Measurements from ENCODE around the gene SLC25A42. TPM values are rescaled to one million over a fixed set of nuclear protein-coding genes. Genes with fewer than 3 reads are reported as not detected.

SLC25A42 gene
- total and polyA plus RNA-seq, 2 of the 13 experiments (the other 11 are each of a cell fraction or from before 2014, with no cell fraction given) = 12.8 to 18.3 TPM

GRCh38 chr19:19131989-19132388, 68.2 kb downstream of the SLC25A42 start:
- peak; percentile 79; the same call in 1 of the 2 replicates for TF ChIP-seq ZNF280D (CRISPR knock-in tag; IDR thresholded peaks at IDR 0.05)
- no peak for TF ChIP-seq POGZ (CRISPR knock-in tag; IDR thresholded peaks at IDR 0.05)
- peak; percentile 26; the same call in 1 of the 2 replicates for TF ChIP-seq SETDB1 (CRISPR knock-in tag; IDR thresholded peaks at IDR 0.05; ENCODE audit: borderline replicate concordance)
- TF ChIP-seq ZNF331 (CRISPR knock-in tag; IDR thresholded peaks at IDR 0.05) = peak; percentile 100
- no peak for FAIRE-seq
- Histone ChIP-seq H2AFZ (ENCODE audit: low read length) (no peak overlapping the region), H3K79me2 (ENCODE audit: insufficient read depth, low read length) (no peaks in the 10 kb centered on the region), H3K9me3 (ENCODE audit: low read length) (peaks cover 13% of the 10 kb centered on the region), H3K4me1 (ENCODE audit: insufficient read depth, low read length) (peaks cover 3% of the 10 kb centered on the region), H4K20me1 (ENCODE audit: insufficient read depth, low read length) (no peaks in the 10 kb centered on the region), H3K4me2 (ENCODE audit: low read depth, low read length) (no peak overlapping the region), H3K9ac (ENCODE audit: insufficient read depth, low read depth, low read length) (no peak overlapping the region), H3K27me3 (ENCODE audit: control insufficient read depth in 1 of 2, insufficient read depth in 2 of 2, low read length in 2 of 2) (no peaks in the 10 kb centered on the region), H3K27ac (ENCODE audit: extremely low read length, insufficient read depth, low read length) (no peak overlapping the region), H3K36me3 (replicated peaks in 1 of 2; ENCODE audit: control insufficient read depth in 1 of 2, insufficient read depth in 2 of 2, low read length in 2 of 2) (0 out of 5 replicates have a peak, but pooled peaks cover 2 to 4% of the 10 kb centered on the region in 2 experiments), H3K4me3 (replicated peaks in 1 of 3; ENCODE audit: insufficient read depth in 1 of 3, low read depth in 2 of 3, low read length in 3 of 3) (no peak overlapping the region)
- intact Hi-C loops (cut with micrococcal nuclease; ENCODE audit: unreplicated experiment) (no loop called here), in situ Hi-C loops (cut with HindIII; ENCODE audit: extremely low pct_ligation_motif_present, low pct_unique_long_range_greater_than_20kb) (no loop called here)
- WGBS (ENCODE audit: low lambda C conversion rate) = 100% methylated on average over 3 of the region's 3 CpGs
- no peak for DNase-seq (ENCODE audit: low spot score)
- no TSS peak for BruUV-seq (replicated peaks)
- ATAC-seq = no peak
- ChIA-PET POLR2A (no interaction called here), CTCF (ENCODE audit: low intra/inter-chr PET ratio, low total read pairs) (no interaction called here)

DNA sequence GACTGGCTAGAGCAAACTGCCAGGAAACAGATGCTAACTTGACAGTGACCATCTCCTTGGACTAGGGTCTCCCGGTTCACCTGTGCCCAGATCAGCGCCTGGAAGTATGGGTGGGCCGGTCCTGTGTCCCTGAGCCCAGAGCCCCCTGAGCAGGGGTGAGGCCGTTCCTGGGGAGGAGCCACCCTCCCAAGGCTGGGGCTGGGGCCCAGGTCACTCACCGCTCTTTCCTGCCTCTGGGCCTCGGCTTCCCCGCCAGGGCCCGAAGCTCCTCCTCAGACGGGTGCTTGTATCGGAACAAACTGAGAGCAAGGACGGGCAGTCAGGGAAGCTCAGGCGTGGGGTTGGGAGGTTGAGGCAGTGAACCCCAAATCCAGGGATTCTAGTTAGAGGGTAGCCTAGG, 69.1 kb downstream of the SLC25A42 start:
- CTCF ChIA-PET (ENCODE audit: low intra/inter-chr PET ratio, low total read pairs) = no interaction called here
- 94% methylated on average over 9 of the region's 12 CpGs for WGBS (ENCODE audit: low lambda C conversion rate)
- intact Hi-C loops (cut with micrococcal nuclease; ENCODE audit: unreplicated experiment) = no loop called here
- TF ChIP-seq ADNP (CRISPR knock-in tag; IDR thresholded peaks at IDR 0.05) (no peak), TARDBP (CRISPR knock-in tag; IDR thresholded peaks at IDR 0.05) (no peak), BCL6 (CRISPR knock-in tag; IDR thresholded peaks at IDR 0.05) (no peak), HNRNPK (IDR thresholded peaks at IDR 0.05; ENCODE audit: low read depth, low read length, poor library complexity, severe bottlenecking) (no peak)
- TF ChIP-seq, protein P1, sequence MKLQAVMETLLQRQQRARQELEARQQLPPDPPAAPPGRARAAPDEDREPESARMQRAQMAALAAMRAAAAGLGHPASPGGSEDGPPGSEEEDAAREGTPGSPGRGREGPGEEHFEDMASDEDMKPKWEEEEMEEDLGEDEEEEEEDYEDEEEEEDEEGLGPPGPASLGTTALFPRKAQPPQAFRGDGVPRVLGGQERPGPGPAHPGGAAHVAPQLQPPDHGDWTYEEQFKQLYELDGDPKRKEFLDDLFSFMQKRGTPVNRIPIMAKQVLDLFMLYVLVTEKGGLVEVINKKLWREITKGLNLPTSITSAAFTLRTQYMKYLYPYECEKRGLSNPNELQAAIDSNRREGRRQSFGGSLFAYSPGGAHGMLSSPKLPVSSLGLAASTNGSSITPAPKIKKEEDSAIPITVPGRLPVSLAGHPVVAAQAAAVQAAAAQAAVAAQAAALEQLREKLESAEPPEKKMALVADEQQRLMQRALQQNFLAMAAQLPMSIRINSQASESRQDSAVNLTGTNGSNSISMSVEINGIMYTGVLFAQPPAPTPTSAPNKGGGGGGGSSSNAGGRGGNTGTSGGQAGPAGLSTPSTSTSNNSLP (IDR thresholded peaks at IDR 0.05; ENCODE audit: low read depth, low read length) = no peak

More for the DNA sequence above, 69.1 kb downstream of the SLC25A42 start:
- Histone ChIP-seq H3K9me3 (ENCODE audit: low read length) (peaks cover 13% of the 10 kb centered on the region), H3K27ac (ENCODE audit: extremely low read length, insufficient read depth, low read length) (no peak overlapping the region), H3K9ac (ENCODE audit: insufficient read depth, low read depth, low read length) (no peak overlapping the region), H3K4me3 (replicated peaks in 1 of 3; ENCODE audit: insufficient read depth in 1 of 3, low read depth in 2 of 3, low read length in 3 of 3) (no peak overlapping the region), H4K20me1 (ENCODE audit: insufficient read depth, low read length) (no peaks in the 10 kb centered on the region), H3K79me2 (ENCODE audit: insufficient read depth, low read length) (peaks cover 5% of the 10 kb centered on the region), H3K36me3 (replicated peaks in 1 of 2; ENCODE audit: control insufficient read depth in 1 of 2, insufficient read depth in 2 of 2, low read length in 2 of 2) (0 out of 5 replicates have a peak, but pooled peaks cover 2 to 4% of the 10 kb centered on the region in 2 experiments), H3K4me2 (ENCODE audit: low read depth, low read length) (no peak overlapping the region), H2AFZ (ENCODE audit: low read length) (no peak overlapping the region), H3K27me3 (ENCODE audit: control insufficient read depth in 1 of 2, insufficient read depth in 2 of 2, low read length in 2 of 2) (no peaks in the 10 kb centered on the region), H3K4me1 (ENCODE audit: insufficient read depth, low read length) (peaks cover 9% of the 10 kb centered on the region)
- FAIRE-seq (no peak), DNase-seq (ENCODE audit: low spot score) (no peak), ATAC-seq (no peak)
- no TSS peak for BruUV-seq (replicated peaks)
- POLR2A ChIA-PET = no interaction called here
- in situ Hi-C loops (cut with HindIII; ENCODE audit: extremely low pct_ligation_motif_present, low pct_unique_long_range_greater_than_20kb) = no loop called here

Measured in HepG2 (cell line).